HepG2 (cell line): ENCODE results near the gene SOCS3. TPM values are rescaled to one million over a fixed set of nuclear protein-coding genes. Genes with fewer than 3 reads are reported as not detected.

ENCODE experiments used
- ATAC-seq: fragments of 200-7000 bp; cut with Tn5 transposase; 3 replicates; pipeline ENCODE4 v1.9.1; 2020; ENCODE audit warnings: mild to moderate bottlenecking, moderate library complexity
- BruUV-seq: library from RNA; stranded (reverse); fragments of 400-500 nt; replicated peaks from 2 replicates; lab custom pipeline; 2021; lab: Mats Ljungman, UMichigan
- CTCF ChIA-PET: fragments of 300-600 bp; formaldehyde crosslinking; extraction: SDS; loops from one replicate; lab custom pipeline; 2021; ENCODE audit warnings: low total read pairs, inconsistent platforms, low intra/inter-chr PET ratio; lab: Yijun Ruan, JAX
- POLR2A ChIA-PET: fragments of 350-600 bp; sonication (Branson Sonifier 250); formaldehyde crosslinking; loops from one replicate; lab custom pipeline; 2020; ENCODE audit warnings: antibody characterized with exemption, inconsistent platforms; lab: Yijun Ruan, JAX
- DNase-seq: peaks from one replicate; pipeline ENCODE4 v3.0.0-alpha.2; 2015; ENCODE audit warnings: low spot score
- FAIRE-seq: peaks from 3 replicates; lab custom pipeline; 2011; peaks lifted over from hg19 to GRCh38; lab: Jason Lieb, UNC
- H2AFZ ChIP-seq: one replicate; pipeline ENCODE4 v1.6.1; 2011; ENCODE audit warnings: low read length, inconsistent platforms
- H3K27ac ChIP-seq: fragments of 300-600 bp; 3 replicates; pipeline ENCODE4 v1.8.0; 2011; ENCODE audit warnings: mixed run types, mild to moderate bottlenecking, mixed read lengths, low read length, inconsistent platforms; ENCODE audit not compliant: insufficient read depth; ENCODE audit errors: extremely low read length
- H3K27me3 ChIP-seq, 2 experiments: fragments of 200-600 bp in 1 of 2; 2 replicates in 1 of 2; 3 replicates in 1 of 2; pipeline versions ENCODE4 v1.6.0 to v1.8.0; 2011; ENCODE audit warnings: low read length in 2 of 2, mild to moderate bottlenecking in 2 of 2, moderate library complexity in 2 of 2, inconsistent platforms in 1 of 2; ENCODE audit not compliant: insufficient read depth in 2 of 2, control insufficient read depth in 1 of 2
- H3K36me3 ChIP-seq, 2 experiments: fragments of 200-600 bp in 1 of 2; replicated peaks in 1 of 2; 2 replicates in 1 of 2; 3 replicates in 1 of 2; pipeline versions ENCODE4 v1.5.1 to v1.8.0; 2011; ENCODE audit warnings: low read length in 2 of 2, inconsistent platforms in 1 of 2; ENCODE audit not compliant: insufficient read depth in 2 of 2, control insufficient read depth in 1 of 2
- H3K4me1 ChIP-seq: 2 replicates; pipeline ENCODE4 v1.5.1; 2012; ENCODE audit warnings: low read length, inconsistent platforms; ENCODE audit not compliant: insufficient read depth
- H3K4me2 ChIP-seq: 2 replicates; pipeline ENCODE4 v1.6.0; 2011; ENCODE audit warnings: low read depth, low read length, inconsistent platforms
- H3K4me3 ChIP-seq, 3 experiments: fragments of 200-600 bp in 1 of 3; sonication (generic), shearing (Covaris generic) in 1 of 3; replicated peaks in 1 of 3; 2 replicates each; pipeline ENCODE4 v1.5.1; 2011 to 2016; ENCODE audit warnings: low read length in 3 of 3, inconsistent platforms in 2 of 3, low read depth in 2 of 3, mild to moderate bottlenecking in 2 of 3, control low read depth in 1 of 3, mixed read lengths in 1 of 3; ENCODE audit not compliant: insufficient read depth in 1 of 3
- H3K79me2 ChIP-seq: one replicate; pipeline ENCODE4 v1.6.1; 2011; ENCODE audit warnings: low read length, inconsistent platforms; ENCODE audit not compliant: insufficient read depth
- H3K9ac ChIP-seq: 2 replicates; pipeline ENCODE4 v1.6.0; 2011; ENCODE audit warnings: mild to moderate bottlenecking, low read depth, low read length, inconsistent platforms; ENCODE audit not compliant: insufficient read depth
- H3K9me3 ChIP-seq: 2 replicates; pipeline ENCODE4 v1.5.1; 2012; ENCODE audit warnings: mild to moderate bottlenecking, low read length
- H4K20me1 ChIP-seq: 2 replicates; pipeline ENCODE4 v1.6.0; 2011; ENCODE audit warnings: inconsistent platforms, mild to moderate bottlenecking, low read length, moderate library complexity; ENCODE audit not compliant: insufficient read depth
- ARID4A ChIP-seq: sonication (generic); formaldehyde crosslinking; IDR thresholded peaks from 2 replicates; pipeline ENCODE4 v1.5.0; 2020; ENCODE audit warnings: mild to moderate bottlenecking, missing genetic modification reagents, borderline replicate concordance
- BCL6 ChIP-seq: IDR thresholded peaks from 2 replicates; pipeline ENCODE4 v1.6.1; 2016; ENCODE audit warnings: missing genetic modification reagents, missing compliant biosample characterization
- FOSL2 ChIP-seq: sonication (generic); formaldehyde crosslinking; IDR thresholded peaks from 2 replicates; pipeline ENCODE4 v1.4.0; 2020; ENCODE audit warnings: missing genetic modification reagents
- FOXA3 ChIP-seq: IDR thresholded peaks from 2 replicates; pipeline ENCODE4 v1.6.1; 2016; ENCODE audit warnings: missing genetic modification reagents, missing compliant biosample characterization
- GATAD2A ChIP-seq: IDR thresholded peaks from 2 replicates; pipeline ENCODE4 v1.6.1; 2016
- NFKB2 ChIP-seq: sonication (generic); formaldehyde crosslinking; IDR thresholded peaks from 2 replicates; pipeline ENCODE4 v1.4.0; 2020; ENCODE audit warnings: missing genetic modification reagents, borderline replicate concordance
- POGZ ChIP-seq: sonication (generic); formaldehyde crosslinking; IDR thresholded peaks from 2 replicates; pipeline ENCODE4 v1.4.0; 2020; ENCODE audit warnings: mild to moderate bottlenecking, missing genetic modification reagents
- SAFB2 ChIP-seq: sonication (generic); formaldehyde crosslinking; IDR thresholded peaks from 2 replicates; pipeline ENCODE4 v1.5.1; 2020; ENCODE audit warnings: missing genetic modification reagents, low read depth, mild to moderate bottlenecking, borderline replicate concordance
- SOX5 ChIP-seq: IDR thresholded peaks from 2 replicates; pipeline ENCODE4 v1.6.1; 2016; ENCODE audit warnings: borderline replicate concordance
- TBX2 ChIP-seq: sonication (generic); formaldehyde crosslinking; IDR thresholded peaks from 2 replicates; pipeline ENCODE4 v1.5.0; 2020; ENCODE audit warnings: missing genetic modification reagents, mild to moderate bottlenecking, borderline replicate concordance
- ZBTB33 ChIP-seq: sonication (generic); formaldehyde crosslinking; IDR thresholded peaks from 2 replicates; pipeline ENCODE4 v1.4.0; 2020; ENCODE audit warnings: missing genetic modification reagents
- ZC3H4 ChIP-seq: sonication (generic); formaldehyde crosslinking; IDR thresholded peaks from 2 replicates; pipeline ENCODE4 v1.4.0; 2020; ENCODE audit warnings: missing genetic modification reagents, borderline replicate concordance
- ZNF484 ChIP-seq: sonication (generic); formaldehyde crosslinking; IDR thresholded peaks from 2 replicates; pipeline ENCODE4 v1.5.1; 2020; ENCODE audit warnings: mild to moderate bottlenecking, low read depth, missing genetic modification reagents, borderline replicate concordance
- ZNF543 ChIP-seq: sonication (generic); formaldehyde crosslinking; IDR thresholded peaks from 2 replicates; pipeline ENCODE4 v1.4.0; 2020; ENCODE audit warnings: mild to moderate bottlenecking, missing genetic modification reagents
- WGBS: methylation state at CpG from one replicate; pipeline ENCODE4 v1.1.6; 2017; ENCODE audit warnings: low lambda C conversion rate; 5-methylcytosine and 5-hydroxymethylcytosine counted together
- in situ Hi-C: cut with HindIII; loops from 2 replicates; pipeline ENCODE4 v1.10.0; 2017; ENCODE audit warnings: low pct_unique_long_range_greater_than_20kb; ENCODE audit not compliant: extremely low pct_ligation_motif_present
- intact Hi-C: fragments of 100-400 bp; cut with micrococcal nuclease; formaldehyde crosslinking; loops from one replicate; pipeline ENCODE4 v1.10.0; 2022; ENCODE audit not compliant: unreplicated experiment
- polyA plus RNA-seq, 8 experiments: library from polyadenylated mRNA; depleted of rRNA in 3 of 8; stranded (reverse) in 7 of 8; unstranded in 1 of 8; fragments of >200 nt; fragmentation: Illumina TruSeq in 4 of 8; extraction: Trizol in 4 of 8; gene quantifications; 2 replicates each; pipeline versions ENCODE4 v1.2.1 to v1.2.3, GENCODE V29; 2011 to 2016; ENCODE audit warnings: low read depth in 4 of 8, missing spikeins in 1 of 8, mixed read lengths in 1 of 8; ENCODE audit not compliant: insufficient read depth in 1 of 8
- total RNA-seq, 5 experiments: library from RNA; depleted of rRNA; stranded (reverse); fragments of >200 nt; fragmentation: Illumina TruSeq; extraction: Trizol; gene quantifications; 2 replicates each; pipeline ENCODE4 v1.2.3, GENCODE V29; 2016; ENCODE audit warnings: low read depth in 1 of 5
- TF ChIP-seq, protein P1 (sequence below): sonication (generic); formaldehyde crosslinking; IDR thresholded peaks from 2 replicates; pipeline ENCODE4 v1.4.0; 2020; ENCODE audit warnings: missing genetic modification reagents

SOCS3 gene
- total and polyA plus RNA-seq, 2 of the 13 experiments (the other 11 are each of a cell fraction or from before 2014, with no cell fraction given) = 0.77 to 2.4 TPM

DNA sequence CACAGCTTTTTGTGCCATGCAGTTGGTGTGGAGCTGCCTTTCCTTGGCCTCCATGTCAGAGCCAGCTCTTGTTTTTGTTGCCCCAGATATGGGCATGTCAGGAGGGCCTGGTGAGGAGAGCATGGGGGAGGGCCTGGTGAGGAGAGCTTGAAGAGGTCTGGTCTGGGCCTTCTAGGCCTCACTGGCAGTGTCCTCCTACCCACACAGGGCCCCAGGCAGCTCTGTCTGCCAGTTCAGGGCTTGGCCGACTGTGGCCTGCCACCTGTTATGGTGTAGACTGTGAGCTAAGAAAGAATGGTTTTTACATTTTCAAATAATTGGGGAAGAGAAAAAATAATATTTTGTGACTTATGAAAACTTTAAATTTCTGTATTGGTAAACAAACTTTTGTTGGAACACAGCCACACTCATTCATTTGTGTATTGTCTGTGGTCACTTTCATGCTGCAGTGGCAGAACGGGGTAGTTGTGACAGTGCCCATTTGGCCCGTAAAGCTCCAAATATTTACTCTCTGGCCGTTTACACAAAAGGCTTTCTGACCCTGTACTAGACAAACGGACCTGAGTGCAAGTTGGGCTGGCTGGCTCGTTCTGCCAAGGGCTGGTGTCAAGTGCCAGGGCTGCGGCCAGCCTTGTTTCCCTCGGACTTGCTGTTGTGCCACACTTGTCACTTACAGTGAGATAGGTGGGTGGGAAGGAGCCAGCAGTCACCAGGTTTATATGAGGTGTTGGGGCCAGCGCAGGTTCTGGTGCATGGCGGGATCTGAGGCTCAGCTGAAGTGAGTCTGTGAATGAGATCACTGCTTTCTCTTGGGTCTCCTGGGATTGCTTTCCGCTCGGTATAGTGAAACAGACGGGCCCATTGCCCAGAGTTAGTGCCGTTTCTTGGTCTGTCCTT lies 36.8 kb upstream of the SOCS3 start:
- POLR2A ChIA-PET = interaction anchor here (0.7 to 0.8 kb wide), 2 partner anchors 18 to 36 kb away, joined by 3 to 5 read pairs; partner anchors contain the start of gene PGS1
- Histone ChIP-seq H2AFZ (no peak overlapping the region), H3K4me1 (peaks cover 53% of the 10 kb centered on the region), H3K36me3 (peaks cover 46 to 76% of the 10 kb centered on the region in 2 experiments), H3K27me3 (no peaks in the 10 kb centered on the region), H3K27ac (no peak overlapping the region), H3K9me3 (no peaks in the 10 kb centered on the region), H3K9ac (no peak overlapping the region), H3K79me2 (peaks cover 8% of the 10 kb centered on the region), H3K4me3 (no peak overlapping the region), H4K20me1 (peaks cover 12% of the 10 kb centered on the region; the same call in 1 of the 2 replicates), H3K4me2 (no peak overlapping the region)
- ATAC-seq = peak; percentile 47
- DNase-seq = peak; percentile 57
- intact Hi-C loops = loop anchor here (2.0 kb wide), 1 partner anchor 32 kb away; no protein-coding TSS in a partner anchor
- CTCF ChIA-PET = no interaction called here
- no TSS peak for BruUV-seq
- WGBS = 66% methylated on average over 14 of the region's 14 CpGs
- in situ Hi-C loops = no loop called here
- peak; percentile 21 for FAIRE-seq
- TF ChIP-seq ZBTB33 (peak; percentile 35), TBX2 (peak; percentile 23; the same call in 1 of the 2 replicates), FOXA3 (CRISPR knock-in tag) (peak; percentile 70), ARID4A (CRISPR knock-in tag) (peak; percentile 15; the same call in 1 of the 2 replicates), ZNF484 (CRISPR knock-in tag) (no peak), BCL6 (peak; percentile 27; the same call in 1 of the 2 replicates), SAFB2 (CRISPR knock-in tag) (0 out of 2 replicates have a peak, but pooled peaks have one; percentile 39), ZNF543 (no peak), POGZ (0 out of 2 replicates have a peak, but pooled peaks have one; percentile 21), GATAD2A (CRISPR knock-in tag) (peak; percentile 43), FOSL2 (CRISPR knock-in tag) (peak; percentile 48), NFKB2 (CRISPR knock-in tag) (0 out of 2 replicates have a peak, but pooled peaks have one; percentile 15), SOX5 (CRISPR knock-in tag) (peak; percentile 65; the same call in 1 of the 2 replicates), ZC3H4 (CRISPR knock-in tag) (no peak)
- TF ChIP-seq, protein P1, sequence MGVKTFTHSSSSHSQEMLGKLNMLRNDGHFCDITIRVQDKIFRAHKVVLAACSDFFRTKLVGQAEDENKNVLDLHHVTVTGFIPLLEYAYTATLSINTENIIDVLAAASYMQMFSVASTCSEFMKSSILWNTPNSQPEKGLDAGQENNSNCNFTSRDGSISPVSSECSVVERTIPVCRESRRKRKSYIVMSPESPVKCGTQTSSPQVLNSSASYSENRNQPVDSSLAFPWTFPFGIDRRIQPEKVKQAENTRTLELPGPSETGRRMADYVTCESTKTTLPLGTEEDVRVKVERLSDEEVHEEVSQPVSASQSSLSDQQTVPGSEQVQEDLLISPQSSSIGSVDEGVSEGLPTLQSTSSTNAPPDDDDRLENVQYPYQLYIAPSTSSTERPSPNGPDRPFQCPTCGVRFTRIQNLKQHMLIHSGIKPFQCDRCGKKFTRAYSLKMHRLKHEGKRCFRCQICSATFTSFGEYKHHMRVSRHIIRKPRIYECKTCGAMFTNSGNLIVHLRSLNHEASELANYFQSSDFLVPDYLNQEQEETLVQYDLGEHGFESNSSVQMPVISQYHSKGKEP = no peak
